GM23338 (cell line): ENCODE measurements around the gene GALNT14. TPM values are rescaled to one million over a fixed set of nuclear protein-coding genes. Genes with fewer than 3 reads are reported as not detected.

ENCODE experiments used
- ATAC-seq: fragments of 200-7000 bp; cut with Tn5 transposase; 3 replicates; pipeline ENCODE4 v1.9.1; 2020
- DNase-seq: peaks from one replicate; pipeline ENCODE4 v3.0.0-alpha.2; 2015; ENCODE audit warnings: low spot score
- H2AFZ ChIP-seq: fragments of 200-600 bp; sonication (generic); 2 replicates; pipeline ENCODE4 v1.8.0; 2016; ENCODE audit warnings: antibody characterized with exemption, mild to moderate bottlenecking, moderate library complexity
- H3F3A ChIP-seq: fragments of 200-600 bp; sonication (generic); replicated peaks from 2 replicates; pipeline ENCODE4 v1.8.0; 2017; ENCODE audit warnings: antibody characterized with exemption, mixed run types, low read depth
- H3K27ac ChIP-seq: fragments of 200-600 bp; sonication (generic); 2 replicates; pipeline ENCODE4 v1.6.1; 2016; ENCODE audit warnings: low read depth
- H3K27me3 ChIP-seq: fragments of 200-600 bp; sonication (generic); 2 replicates; pipeline ENCODE4 v1.8.0; 2016; ENCODE audit warnings: mild to moderate bottlenecking, mixed run types, moderate library complexity; ENCODE audit not compliant: insufficient read depth
- H3K36me3 ChIP-seq: fragments of 200-600 bp; sonication (generic); 2 replicates; pipeline ENCODE4 v1.8.0; 2016; ENCODE audit warnings: mild to moderate bottlenecking; ENCODE audit not compliant: insufficient read depth
- H3K4me1 ChIP-seq: fragments of 200-600 bp; sonication (generic); 2 replicates; pipeline ENCODE4 v1.8.0; 2016; ENCODE audit warnings: mild to moderate bottlenecking, moderate library complexity; ENCODE audit not compliant: insufficient read depth
- H3K4me2 ChIP-seq: fragments of 200-600 bp; sonication (generic); 2 replicates; pipeline ENCODE4 v1.7.1; 2017; ENCODE audit warnings: mixed run types
- H3K4me3 ChIP-seq: fragments of 200-600 bp; sonication (generic); 2 replicates; pipeline ENCODE4 v1.6.1; 2016; ENCODE audit warnings: mixed run types
- H3K79me2 ChIP-seq: fragments of 200-600 bp; sonication (generic); replicated peaks from 2 replicates; pipeline ENCODE4 v1.8.0; 2017; ENCODE audit warnings: mild to moderate bottlenecking; ENCODE audit not compliant: insufficient read depth
- H3K9me2 ChIP-seq: fragments of 200-600 bp; sonication (generic); 2 replicates; pipeline ENCODE4 v1.8.0; 2017; ENCODE audit not compliant: insufficient read depth
- H4K20me1 ChIP-seq: fragments of 200-600 bp; sonication (generic); replicated peaks from 2 replicates; pipeline ENCODE4 v1.8.0; 2017; ENCODE audit warnings: mild to moderate bottlenecking; ENCODE audit not compliant: insufficient read depth
- H3K27ac Mint-ChIP-seq: 2 replicates; pipeline ENCODE4 v1.8.0; 2020; ENCODE audit warnings: inconsistent platforms, mild to moderate bottlenecking, moderate library complexity, mixed read lengths
- H3K27me3 Mint-ChIP-seq: 3 replicates; pipeline ENCODE4 v1.8.0; 2022; ENCODE audit warnings: low read depth, mild to moderate bottlenecking, moderate library complexity, mixed read lengths, inconsistent platforms; ENCODE audit not compliant: insufficient read depth, poor library complexity
- H3K36me3 Mint-ChIP-seq: 3 replicates; pipeline ENCODE4 v1.8.0; 2021; ENCODE audit warnings: low read depth, mild to moderate bottlenecking, inconsistent platforms, moderate library complexity, mixed read lengths
- H3K4me1 Mint-ChIP-seq: 3 replicates; pipeline ENCODE4 v1.8.0; 2020; ENCODE audit warnings: mild to moderate bottlenecking, inconsistent platforms, mixed read lengths
- H3K4me3 Mint-ChIP-seq: 3 replicates; pipeline ENCODE4 v1.8.0; 2021; ENCODE audit warnings: moderate library complexity, mild to moderate bottlenecking, inconsistent platforms, mixed read lengths
- H3K9me3 Mint-ChIP-seq: 3 replicates; pipeline ENCODE4 v1.8.0; 2020; ENCODE audit warnings: moderate library complexity, mild to moderate bottlenecking, inconsistent platforms, mixed read lengths
- CREB1 ChIP-seq: fragments of 250-450 bp; sonication (Bioruptor Pico); IDR thresholded peaks from 2 replicates; pipeline ENCODE4 v1.5.0; 2020; ENCODE audit warnings: low read depth, mild to moderate bottlenecking, moderate library complexity
- EZH2 ChIP-seq: fragments of 200-600 bp; sonication (generic); IDR thresholded peaks from one replicate; pipeline ENCODE4 v1.8.0; 2017; ENCODE audit warnings: antibody characterized with exemption, mild to moderate bottlenecking, low read depth; ENCODE audit not compliant: unreplicated experiment
- JUNB ChIP-seq: IDR thresholded peaks from one replicate; pipeline ENCODE4 v1.6.1; 2016; ENCODE audit warnings: antibody characterized with exemption; ENCODE audit not compliant: unreplicated experiment
- NANOG ChIP-seq: IDR thresholded peaks from 2 replicates; pipeline ENCODE4 v1.6.1; 2016; ENCODE audit warnings: antibody characterized with exemption, borderline replicate concordance
- POLR2AphosphoS5 ChIP-seq: IDR thresholded peaks from 2 replicates; pipeline ENCODE4 v1.6.1; 2016; ENCODE audit warnings: antibody characterized with exemption, low read depth
- REST ChIP-seq: IDR thresholded peaks from one replicate; pipeline ENCODE4 v1.6.1; 2018; ENCODE audit warnings: antibody characterized with exemption; ENCODE audit not compliant: unreplicated experiment
- STAT1 ChIP-seq: IDR thresholded peaks from one replicate; pipeline ENCODE4 v1.6.1; 2016; ENCODE audit warnings: antibody characterized with exemption; ENCODE audit not compliant: unreplicated experiment
- ZNF331 ChIP-seq: fragments of 250-450 bp; sonication (Bioruptor Pico); IDR thresholded peaks from 2 replicates; pipeline ENCODE4 v1.5.0; 2020; ENCODE audit warnings: low read depth, mild to moderate bottlenecking, moderate library complexity
- polyA plus RNA-seq: library from polyadenylated mRNA; unstranded; fragments of >200 nt; fragmentation: Nextera tagmentation; extraction: Ambion mirVana; gene quantifications from 2 replicates; pipeline ENCODE4 v1.2.1, GENCODE V29; 2016
- total RNA-seq: library from RNA; depleted of rRNA; stranded (reverse); fragments of >200 nt; shearing (Covaris generic); gene quantifications from 2 replicates; pipeline ENCODE4 v1.2.3, GENCODE V29; 2014
- TF ChIP-seq, protein P1 (sequence below): fragments of 250-450 bp; sonication (Bioruptor Pico); IDR thresholded peaks from 2 replicates; pipeline ENCODE4 v1.5.0; 2020; ENCODE audit warnings: mild to moderate bottlenecking, moderate library complexity
- TF ChIP-seq, protein P2 (sequence below), 2 experiments: fragments of 200-600 bp in 1 of 2; sonication (generic) in 1 of 2; conservative IDR thresholded peaks; 2 replicates each; pipeline versions ENCODE4 v1.5.1 to v1.6.1; 2016 to 2017; ENCODE audit warnings: antibody characterized with exemption in 2 of 2, low read depth in 2 of 2, mild to moderate bottlenecking in 2 of 2, moderate library complexity in 1 of 2

GALNT14 gene
- total and polyA plus RNA-seq, 2 experiments from 2014 or later, result 5.4 to 7.7 TPM

DNA sequence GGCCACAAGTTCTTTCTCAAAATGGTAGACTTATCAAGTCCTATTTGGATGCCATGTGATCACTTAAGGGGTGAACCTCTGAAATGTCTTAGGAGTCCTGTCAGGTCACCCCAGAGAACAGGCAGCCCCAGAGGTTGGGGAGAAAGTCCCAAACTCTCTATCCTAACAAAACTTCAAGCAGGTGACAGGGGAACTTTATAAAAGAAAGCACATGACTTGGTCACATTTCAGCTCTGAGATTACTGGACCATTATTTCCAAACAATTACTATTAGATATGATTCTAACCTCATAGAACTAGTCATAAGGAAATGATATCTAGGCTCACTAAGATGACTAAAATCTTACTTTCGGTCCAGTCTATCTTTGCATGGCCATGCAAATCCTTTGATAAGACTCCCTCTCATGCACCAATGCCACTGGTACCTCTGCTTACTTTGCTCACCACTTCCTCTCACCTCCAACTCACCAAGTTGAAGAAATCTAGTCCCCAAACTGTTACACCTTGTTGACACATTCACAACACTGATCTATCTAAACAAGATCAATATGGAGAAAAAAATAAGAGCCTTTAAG lies 107.0 kb downstream of the GALNT14 start (continued):
- TF ChIP-seq, protein P1, sequence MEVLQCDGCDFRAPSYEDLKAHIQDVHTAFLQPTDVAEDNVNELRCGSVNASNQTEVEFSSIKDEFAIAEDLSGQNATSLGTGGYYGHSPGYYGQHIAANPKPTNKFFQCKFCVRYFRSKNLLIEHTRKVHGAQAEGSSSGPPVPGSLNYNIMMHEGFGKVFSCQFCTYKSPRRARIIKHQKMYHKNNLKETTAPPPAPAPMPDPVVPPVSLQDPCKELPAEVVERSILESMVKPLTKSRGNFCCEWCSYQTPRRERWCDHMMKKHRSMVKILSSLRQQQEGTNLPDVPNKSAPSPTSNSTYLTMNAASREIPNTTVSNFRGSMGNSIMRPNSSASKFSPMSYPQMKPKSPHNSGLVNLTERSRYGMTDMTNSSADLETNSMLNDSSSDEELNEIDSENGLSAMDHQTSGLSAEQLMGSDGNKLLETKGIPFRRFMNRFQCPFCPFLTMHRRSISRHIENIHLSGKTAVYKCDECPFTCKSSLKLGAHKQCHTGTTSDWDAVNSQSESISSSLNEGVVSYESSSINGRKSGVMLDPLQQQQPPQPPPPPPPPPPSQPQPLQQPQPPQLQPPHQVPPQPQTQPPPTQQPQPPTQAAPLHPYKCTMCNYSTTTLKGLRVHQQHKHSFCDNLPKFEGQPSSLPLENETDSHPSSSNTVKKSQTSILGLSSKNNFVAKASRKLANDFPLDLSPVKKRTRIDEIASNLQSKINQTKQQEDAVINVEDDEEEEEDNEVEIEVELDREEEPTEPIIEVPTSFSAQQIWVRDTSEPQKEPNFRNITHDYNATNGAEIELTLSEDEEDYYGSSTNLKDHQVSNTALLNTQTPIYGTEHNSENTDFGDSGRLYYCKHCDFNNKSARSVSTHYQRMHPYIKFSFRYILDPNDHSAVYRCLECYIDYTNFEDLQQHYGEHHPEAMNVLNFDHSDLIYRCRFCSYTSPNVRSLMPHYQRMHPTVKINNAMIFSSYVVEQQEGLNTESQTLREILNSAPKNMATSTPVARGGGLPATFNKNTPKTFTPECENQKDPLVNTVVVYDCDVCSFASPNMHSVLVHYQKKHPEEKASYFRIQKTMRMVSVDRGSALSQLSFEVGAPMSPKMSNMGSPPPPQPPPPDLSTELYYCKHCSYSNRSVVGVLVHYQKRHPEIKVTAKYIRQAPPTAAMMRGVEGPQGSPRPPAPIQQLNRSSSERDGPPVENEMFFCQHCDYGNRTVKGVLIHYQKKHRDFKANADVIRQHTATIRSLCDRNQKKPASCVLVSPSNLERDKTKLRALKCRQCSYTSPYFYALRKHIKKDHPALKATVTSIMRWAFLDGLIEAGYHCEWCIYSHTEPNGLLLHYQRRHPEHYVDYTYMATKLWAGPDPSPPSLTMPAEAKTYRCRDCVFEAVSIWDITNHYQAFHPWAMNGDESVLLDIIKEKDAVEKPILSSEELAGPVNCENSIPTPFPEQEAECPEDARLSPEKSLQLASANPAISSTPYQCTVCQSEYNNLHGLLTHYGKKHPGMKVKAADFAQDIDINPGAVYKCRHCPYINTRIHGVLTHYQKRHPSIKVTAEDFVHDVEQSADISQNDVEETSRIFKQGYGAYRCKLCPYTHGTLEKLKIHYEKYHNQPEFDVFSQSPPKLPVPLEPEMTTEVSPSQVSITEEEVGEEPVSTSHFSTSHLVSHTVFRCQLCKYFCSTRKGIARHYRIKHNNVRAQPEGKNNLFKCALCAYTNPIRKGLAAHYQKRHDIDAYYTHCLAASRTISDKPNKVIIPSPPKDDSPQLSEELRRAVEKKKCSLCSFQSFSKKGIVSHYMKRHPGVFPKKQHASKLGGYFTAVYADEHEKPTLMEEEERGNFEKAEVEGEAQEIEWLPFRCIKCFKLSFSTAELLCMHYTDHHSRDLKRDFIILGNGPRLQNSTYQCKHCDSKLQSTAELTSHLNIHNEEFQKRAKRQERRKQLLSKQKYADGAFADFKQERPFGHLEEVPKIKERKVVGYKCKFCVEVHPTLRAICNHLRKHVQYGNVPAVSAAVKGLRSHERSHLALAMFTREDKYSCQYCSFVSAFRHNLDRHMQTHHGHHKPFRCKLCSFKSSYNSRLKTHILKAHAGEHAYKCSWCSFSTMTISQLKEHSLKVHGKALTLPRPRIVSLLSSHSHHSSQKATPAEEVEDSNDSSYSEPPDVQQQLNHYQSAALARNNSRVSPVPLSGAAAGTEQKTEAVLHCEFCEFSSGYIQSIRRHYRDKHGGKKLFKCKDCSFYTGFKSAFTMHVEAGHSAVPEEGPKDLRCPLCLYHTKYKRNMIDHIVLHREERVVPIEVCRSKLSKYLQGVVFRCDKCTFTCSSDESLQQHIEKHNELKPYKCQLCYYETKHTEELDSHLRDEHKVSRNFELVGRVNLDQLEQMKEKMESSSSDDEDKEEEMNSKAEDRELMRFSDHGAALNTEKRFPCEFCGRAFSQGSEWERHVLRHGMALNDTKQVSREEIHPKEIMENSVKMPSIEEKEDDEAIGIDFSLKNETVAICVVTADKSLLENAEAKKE (CRISPR knock-in tag), result no peak
- TF ChIP-seq NANOG (no peak), JUNB (no peak), EZH2 (no peak), ZNF331 (CRISPR knock-in tag) (no peak), POLR2AphosphoS5 (no peak), CREB1 (CRISPR knock-in tag) (no peak)
- TF ChIP-seq, protein P2, sequence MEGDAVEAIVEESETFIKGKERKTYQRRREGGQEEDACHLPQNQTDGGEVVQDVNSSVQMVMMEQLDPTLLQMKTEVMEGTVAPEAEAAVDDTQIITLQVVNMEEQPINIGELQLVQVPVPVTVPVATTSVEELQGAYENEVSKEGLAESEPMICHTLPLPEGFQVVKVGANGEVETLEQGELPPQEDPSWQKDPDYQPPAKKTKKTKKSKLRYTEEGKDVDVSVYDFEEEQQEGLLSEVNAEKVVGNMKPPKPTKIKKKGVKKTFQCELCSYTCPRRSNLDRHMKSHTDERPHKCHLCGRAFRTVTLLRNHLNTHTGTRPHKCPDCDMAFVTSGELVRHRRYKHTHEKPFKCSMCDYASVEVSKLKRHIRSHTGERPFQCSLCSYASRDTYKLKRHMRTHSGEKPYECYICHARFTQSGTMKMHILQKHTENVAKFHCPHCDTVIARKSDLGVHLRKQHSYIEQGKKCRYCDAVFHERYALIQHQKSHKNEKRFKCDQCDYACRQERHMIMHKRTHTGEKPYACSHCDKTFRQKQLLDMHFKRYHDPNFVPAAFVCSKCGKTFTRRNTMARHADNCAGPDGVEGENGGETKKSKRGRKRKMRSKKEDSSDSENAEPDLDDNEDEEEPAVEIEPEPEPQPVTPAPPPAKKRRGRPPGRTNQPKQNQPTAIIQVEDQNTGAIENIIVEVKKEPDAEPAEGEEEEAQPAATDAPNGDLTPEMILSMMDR (conservative IDR thresholded peaks at IDR 0.05; ENCODE audit: low read depth in 2 of 2), result no peak

DNA sequence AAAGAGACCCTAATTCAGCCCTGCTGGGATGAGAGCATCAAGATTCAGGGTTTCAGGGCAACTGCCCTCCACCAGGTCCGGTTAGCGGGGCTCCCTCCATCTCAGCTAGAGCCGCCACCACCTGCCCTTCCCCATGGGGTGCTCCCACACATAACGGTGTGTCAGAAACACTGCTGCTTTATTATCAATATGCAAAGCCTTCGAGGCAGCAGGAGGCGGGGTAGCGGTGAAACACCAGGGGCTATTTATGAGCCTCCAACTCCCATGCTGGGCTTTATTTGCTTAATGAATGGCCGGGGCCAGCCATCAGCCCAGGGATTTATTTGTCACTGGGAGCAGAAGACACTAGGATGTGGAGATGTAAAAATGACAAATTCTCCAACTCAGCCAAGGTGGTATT lies 109.8 kb downstream of the GALNT14 start:
- Histone ChIP-seq H3F3A (no peaks in the 10 kb centered on the region), H3K79me2 (no peaks in the 10 kb centered on the region), H4K20me1 (no peaks in the 10 kb centered on the region), H2AFZ (no peak overlapping the region), H3K36me3 (no peaks in the 10 kb centered on the region), H3K4me1 (no peaks in the 10 kb centered on the region), H3K4me3 (no peak overlapping the region), H3K27me3 (no peaks in the 10 kb centered on the region), H3K4me2 (no peak overlapping the region), H3K27ac (no peak overlapping the region), H3K9me2 (peaks cover 3% of the 10 kb centered on the region; the same call in 1 of the 2 replicates)
- H3K4me3 Mint-ChIP-seq, result no peak overlapping the region
- peaks cover 7% of the 10 kb centered on the region for H3K27me3 Mint-ChIP-seq
- no peak overlapping the region for H3K27ac Mint-ChIP-seq
- H3K36me3 Mint-ChIP-seq, result no peaks in the 10 kb centered on the region; the same call in 2 of the 3 replicates
- H3K4me1 Mint-ChIP-seq, result peaks cover 18% of the 10 kb centered on the region
- H3K9me3 Mint-ChIP-seq, result no peaks in the 10 kb centered on the region; the same call in 2 of the 3 replicates
- peak; percentile 30; the same call in 1 of the 3 replicates for ATAC-seq
- no peak for DNase-seq
- TF ChIP-seq, protein P2 (conservative IDR thresholded peaks at IDR 0.05; ENCODE audit: low read depth in 2 of 2), result no peak
- TF ChIP-seq REST, result no peak
- no peak for TF ChIP-seq STAT1
- TF ChIP-seq JUNB, result no peak
- no peak for TF ChIP-seq ZNF331 (CRISPR knock-in tag)
- no peak for TF ChIP-seq NANOG
